Bronchial epithelial cell (primary cell): ENCODE data around the gene MYO1D. TPM values are rescaled to one million over a fixed set of nuclear protein-coding genes. Genes with fewer than 3 reads are reported as not detected.
"Not testable (repeated sequence)": the region's sequence is repeated elsewhere in the genome, so short reads cannot be mapped to it uniquely, and the experiment has no call there.

Source experiments
- DNase-seq: peaks from one replicate; pipeline ENCODE4 v3.0.0-alpha.2; 2010; ENCODE audit warnings: low read depth
- FAIRE-seq: peaks from 2 replicates; lab custom pipeline; 2011; peaks lifted over from hg19 to GRCh38; lab: Jason Lieb, UNC
- H3K27me3 ChIP-seq: 2 replicates; pipeline ENCODE4 v1.5.1; 2011; ENCODE audit warnings: low read length; ENCODE audit not compliant: control insufficient read depth, insufficient read depth
- H3K36me3 ChIP-seq: 2 replicates; pipeline ENCODE4 v1.5.1; 2011; ENCODE audit warnings: low read length; ENCODE audit not compliant: control insufficient read depth, insufficient read depth
- H3K4me3 ChIP-seq: 2 replicates; pipeline ENCODE4 v1.5.1; 2011; ENCODE audit warnings: mild to moderate bottlenecking, low read depth, low read length, control low read depth
- CTCF ChIP-seq: IDR thresholded peaks from 2 replicates; pipeline ENCODE4 v1.5.1; 2011; ENCODE audit warnings: mild to moderate bottlenecking, moderate library complexity, low read length, control low read depth, inconsistent platforms; ENCODE audit not compliant: insufficient read depth, severe bottlenecking
- total RNA-seq: library from RNA; depleted of rRNA; stranded (reverse); fragments of >200 nt; gene quantifications from 2 replicates; pipeline ENCODE4 v1.2.1, GENCODE V29; 2014

MYO1D gene
- total RNA-seq, 1 donor from 2014 or later, result 35.8 TPM

GRCh38 chr17:32720671-32721070 is 156.3 kb downstream of the MYO1D start:
- no peak for FAIRE-seq
- Histone ChIP-seq H3K27me3 (no peaks in the 10 kb centered on the region), H3K36me3 (peaks cover 3% of the 10 kb centered on the region), H3K4me3 (no peak overlapping the region)
- no peak for DNase-seq
- TF ChIP-seq CTCF, result no peak

GRCh38 chr17:32719689-32720088 is 157.2 kb downstream of the MYO1D start:
- no peaks in the 10 kb centered on the region for H3K27me3 ChIP-seq
- no peak overlapping the region for H3K4me3 ChIP-seq
- DNase-seq (no peak), FAIRE-seq (no peak)
- peaks cover 3% of the 10 kb centered on the region for H3K36me3 ChIP-seq
- TF ChIP-seq CTCF, result no peak

- not testable (repeated sequence) for H3K4me3 ChIP-seq, H3K36me3 ChIP-seq, DNase-seq, FAIRE-seq, H3K27me3 ChIP-seq
These were observed 162.0 kb downstream of the MYO1D start for GRCh38 chr17:32714922-32715321.

- not testable (repeated sequence) for H3K4me3 ChIP-seq, H3K27me3 ChIP-seq, H3K36me3 ChIP-seq, FAIRE-seq, DNase-seq
These were observed 162.7 kb downstream of the MYO1D start for GRCh38 chr17:32714206-32714605.

- Histone ChIP-seq H3K4me3 (no peak overlapping the region), H3K36me3 (peaks cover 2% of the 10 kb centered on the region), H3K27me3 (no peaks in the 10 kb centered on the region)
- DNase-seq (no peak), FAIRE-seq (no peak)
- TF ChIP-seq CTCF, result no peak
These were observed 163.8 kb downstream of the MYO1D start for GRCh38 chr17:32713081-32713480.

GRCh38 chr17:32709562-32709961 is 167.4 kb downstream of the MYO1D start:
- DNase-seq (no peak), FAIRE-seq (no peak)
- no peak overlapping the region for H3K4me3 ChIP-seq
- no peak for TF ChIP-seq CTCF
- H3K36me3 ChIP-seq, result peaks cover 2% of the 10 kb centered on the region
- no peaks in the 10 kb centered on the region for H3K27me3 ChIP-seq

- DNase-seq (no peak), FAIRE-seq (no peak)
- TF ChIP-seq CTCF, result no peak
- no peaks in the 10 kb centered on the region for H3K36me3 ChIP-seq
- no peaks in the 10 kb centered on the region for H3K27me3 ChIP-seq
- no peak overlapping the region for H3K4me3 ChIP-seq
These were observed 175.1 kb downstream of the MYO1D start for GRCh38 chr17:32701871-32702270.
